Progenitor cell of endocrine pancreas (in vitro differentiated cells): ENCODE results near the gene RAB37. TPM values are rescaled to one million over a fixed set of nuclear protein-coding genes. Genes with fewer than 3 reads are reported as not detected.

Experiments
- DNase-seq: peaks from one replicate; pipeline ENCODE4 v3.0.0; 2021; ENCODE audit warnings: low spot score; ENCODE audit not compliant: unreplicated experiment
- H3K27ac Mint-ChIP-seq: 2 replicates; pipeline ENCODE4 v1.8.0; 2021; ENCODE audit warnings: mild to moderate bottlenecking, moderate library complexity, mixed read lengths
- H3K27me3 Mint-ChIP-seq: 2 replicates; pipeline ENCODE4 v1.8.0; 2021; ENCODE audit warnings: mixed read lengths
- H3K36me3 Mint-ChIP-seq: 2 replicates; pipeline ENCODE4 v1.8.0; 2022; ENCODE audit warnings: mixed read lengths; ENCODE audit not compliant: insufficient read depth
- H3K4me1 Mint-ChIP-seq: 2 replicates; pipeline ENCODE4 v1.8.0; 2021; ENCODE audit warnings: low read depth, mixed read lengths
- H3K4me3 Mint-ChIP-seq: 2 replicates; pipeline ENCODE4 v1.8.0; 2021; ENCODE audit warnings: low read depth, mild to moderate bottlenecking, moderate library complexity, mixed read lengths
- H3K9me3 Mint-ChIP-seq: 2 replicates; pipeline ENCODE4 v1.8.0; 2021; ENCODE audit warnings: low read depth, mixed read lengths
- total RNA-seq: library from RNA; stranded (reverse); gene quantifications from 2 replicates; pipeline ENCODE4 v1.2.1, GENCODE V29; 2021
- TF ChIP-seq, protein P1 (sequence below): fragments of 200-600 bp; sonication (generic); IDR thresholded peaks from one replicate; pipeline ENCODE4 v1.5.0; 2021; ENCODE audit warnings: antibody characterized with exemption, mild to moderate bottlenecking; ENCODE audit not compliant: unreplicated experiment

The RAB37 gene
- total RNA-seq, 1 donor from 2014 or later = 3.2 TPM

DNA sequence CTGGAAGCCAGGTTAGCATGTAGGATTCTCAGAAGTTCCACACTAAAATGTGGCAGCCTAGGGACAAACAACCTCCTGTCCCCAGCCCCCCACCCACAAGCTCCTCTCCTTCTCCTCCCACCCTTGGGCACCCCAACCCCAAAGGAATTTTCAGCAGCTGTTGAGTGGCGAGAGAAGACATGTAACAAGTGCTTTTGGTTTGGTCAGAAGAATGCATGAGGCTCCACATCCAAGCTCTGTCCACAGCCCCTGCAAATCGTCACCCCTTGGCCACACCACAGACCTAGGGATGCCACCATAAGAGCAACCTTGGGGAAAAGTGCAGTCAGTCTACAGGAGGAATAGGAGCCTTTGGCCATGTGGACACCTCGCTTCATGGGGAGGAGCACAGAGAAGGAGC lies 11.9 kb upstream of the RAB37 start:
- H3K4me1 Mint-ChIP-seq = peaks cover 3% of the 10 kb centered on the region
- H3K27me3 Mint-ChIP-seq = peaks cover 8% of the 10 kb centered on the region
- no peaks in the 10 kb centered on the region for H3K36me3 Mint-ChIP-seq

DNA sequence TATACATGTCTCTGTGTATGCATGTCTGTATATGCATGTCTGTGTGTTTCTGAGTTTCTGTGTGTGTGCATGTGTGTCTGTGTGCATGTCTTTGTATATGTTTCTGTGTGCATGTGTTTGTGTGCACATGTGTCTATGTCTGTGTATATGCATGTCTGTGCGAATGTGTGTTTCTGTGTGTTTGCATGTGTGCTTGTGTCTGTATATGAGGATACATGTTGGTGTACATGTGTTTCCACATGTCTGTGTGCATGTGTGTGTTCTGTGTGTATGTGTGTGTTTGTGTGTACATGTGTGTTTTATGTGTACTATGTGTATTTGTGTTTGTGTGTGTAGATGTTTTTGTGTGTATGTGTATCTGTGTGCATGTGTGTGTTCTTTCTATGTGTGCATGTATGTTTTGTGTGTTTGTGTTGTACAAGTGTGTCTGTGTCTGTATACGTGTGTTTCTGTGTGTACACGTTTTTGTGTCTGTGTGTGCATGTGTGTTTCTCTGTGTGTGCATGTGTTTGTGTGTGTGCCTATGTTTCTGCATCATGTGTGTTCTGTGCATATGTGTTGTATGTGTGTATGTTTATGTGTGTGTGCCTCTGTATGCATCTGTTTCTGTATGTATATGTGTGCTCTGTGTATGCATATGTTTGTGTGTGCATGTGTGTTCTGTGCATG lies 8.9 kb upstream of the RAB37 start:
- Mint-ChIP-seq H3K4me3 (no peak overlapping the region), H3K27me3 (peaks cover 3% of the 10 kb centered on the region), H3K4me1 (no peaks in the 10 kb centered on the region), H3K27ac (no peak overlapping the region), H3K36me3 (no peaks in the 10 kb centered on the region), H3K9me3 (no peaks in the 10 kb centered on the region)
- no peak for DNase-seq
- TF ChIP-seq, protein P1, sequence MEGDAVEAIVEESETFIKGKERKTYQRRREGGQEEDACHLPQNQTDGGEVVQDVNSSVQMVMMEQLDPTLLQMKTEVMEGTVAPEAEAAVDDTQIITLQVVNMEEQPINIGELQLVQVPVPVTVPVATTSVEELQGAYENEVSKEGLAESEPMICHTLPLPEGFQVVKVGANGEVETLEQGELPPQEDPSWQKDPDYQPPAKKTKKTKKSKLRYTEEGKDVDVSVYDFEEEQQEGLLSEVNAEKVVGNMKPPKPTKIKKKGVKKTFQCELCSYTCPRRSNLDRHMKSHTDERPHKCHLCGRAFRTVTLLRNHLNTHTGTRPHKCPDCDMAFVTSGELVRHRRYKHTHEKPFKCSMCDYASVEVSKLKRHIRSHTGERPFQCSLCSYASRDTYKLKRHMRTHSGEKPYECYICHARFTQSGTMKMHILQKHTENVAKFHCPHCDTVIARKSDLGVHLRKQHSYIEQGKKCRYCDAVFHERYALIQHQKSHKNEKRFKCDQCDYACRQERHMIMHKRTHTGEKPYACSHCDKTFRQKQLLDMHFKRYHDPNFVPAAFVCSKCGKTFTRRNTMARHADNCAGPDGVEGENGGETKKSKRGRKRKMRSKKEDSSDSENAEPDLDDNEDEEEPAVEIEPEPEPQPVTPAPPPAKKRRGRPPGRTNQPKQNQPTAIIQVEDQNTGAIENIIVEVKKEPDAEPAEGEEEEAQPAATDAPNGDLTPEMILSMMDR = no peak

More for the DNA sequence above, 11.9 kb upstream of the RAB37 start:
- Mint-ChIP-seq H3K4me3 (no peak overlapping the region), H3K27ac (no peak overlapping the region), H3K9me3 (no peaks in the 10 kb centered on the region)
- no peak for DNase-seq
- TF ChIP-seq, protein P1 = no peak

DNA sequence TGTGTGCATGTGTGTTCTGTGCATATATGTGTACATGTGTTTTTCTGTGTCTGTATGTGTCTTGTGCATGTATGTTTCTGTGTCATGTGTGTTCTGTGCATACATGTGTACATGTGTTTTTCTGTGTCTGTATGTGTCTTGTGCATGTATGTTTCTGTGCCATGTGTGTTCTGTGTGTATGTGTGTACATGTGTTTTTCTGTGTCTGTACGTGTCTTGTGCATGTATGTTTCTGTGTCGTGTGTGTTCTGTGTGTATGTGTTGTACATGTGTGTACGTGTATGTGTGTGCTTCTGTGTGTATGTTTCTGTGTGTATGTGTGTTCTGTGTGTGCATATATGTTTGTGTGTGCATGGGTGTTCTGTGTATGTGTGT lies 8.4 kb upstream of the RAB37 start:
- Mint-ChIP-seq H3K4me3 (no peak overlapping the region), H3K36me3 (no peaks in the 10 kb centered on the region), H3K27ac (no peak overlapping the region), H3K27me3 (peaks cover 3% of the 10 kb centered on the region), H3K4me1 (no peaks in the 10 kb centered on the region), H3K9me3 (no peaks in the 10 kb centered on the region)
- DNase-seq = no peak
- TF ChIP-seq, protein P1 = no peak

DNA sequence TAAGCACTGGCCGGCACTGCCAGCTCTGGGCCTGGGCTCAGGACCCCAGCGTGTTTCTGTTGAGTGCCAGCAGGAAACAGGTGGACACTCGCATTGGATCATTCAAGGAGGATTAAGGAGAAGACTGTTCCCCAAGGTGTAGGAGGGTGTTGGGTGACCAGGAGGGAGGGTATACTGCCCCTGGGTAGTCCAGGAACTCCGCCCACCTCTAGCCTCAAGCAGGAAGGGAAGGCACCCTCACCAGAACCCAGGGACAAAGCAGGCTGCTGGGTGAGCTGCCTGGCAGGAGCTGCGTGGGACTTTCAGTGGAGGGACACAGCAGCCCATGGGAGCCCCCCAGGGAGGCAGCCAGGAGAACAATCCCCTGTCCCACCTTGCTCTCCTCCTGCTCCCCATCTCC lies 7.7 kb upstream of the RAB37 start:
- TF ChIP-seq, protein P1 = no peak
- Mint-ChIP-seq H3K27me3 (peaks cover 3% of the 10 kb centered on the region), H3K4me3 (no peak overlapping the region), H3K27ac (no peak overlapping the region), H3K9me3 (no peaks in the 10 kb centered on the region), H3K4me1 (no peaks in the 10 kb centered on the region), H3K36me3 (no peaks in the 10 kb centered on the region)
- DNase-seq = no peak

DNA sequence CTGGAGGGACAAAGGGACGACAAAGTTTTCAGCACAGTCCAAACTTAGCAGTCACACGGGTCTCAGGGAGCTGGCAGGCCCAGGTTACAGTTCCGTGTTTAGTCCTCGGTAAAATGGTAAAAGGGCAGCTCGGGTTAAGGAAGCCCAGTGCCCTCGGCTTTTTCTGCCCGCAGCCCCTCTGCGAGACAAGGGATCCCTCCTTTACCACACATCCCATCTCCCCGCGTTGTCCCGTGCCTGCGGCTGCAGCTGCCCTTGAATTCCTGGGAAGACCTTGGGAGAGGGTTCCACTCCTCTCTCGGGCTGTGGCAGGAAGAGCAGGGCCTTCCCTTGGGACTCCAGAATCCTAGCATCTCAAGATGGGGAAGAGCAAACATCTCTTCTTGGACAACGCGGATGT lies 7.2 kb upstream of the RAB37 start:
- Mint-ChIP-seq H3K36me3 (no peaks in the 10 kb centered on the region), H3K4me3 (no peak overlapping the region), H3K4me1 (no peaks in the 10 kb centered on the region), H3K27ac (no peak overlapping the region), H3K9me3 (no peaks in the 10 kb centered on the region), H3K27me3 (peaks cover 3% of the 10 kb centered on the region)
- no peak for DNase-seq
- TF ChIP-seq, protein P1 = no peak
